PC-9 (cell line): ENCODE measurements around the gene SLC5A1.

Experiments used
- CTCF ChIP-seq: fragments of 200-600 bp; sonication (generic); conservative IDR thresholded peaks from 2 replicates; pipeline ENCODE4 v1.6.1; 2017; ENCODE audit warnings: mixed run types, antibody characterized with exemption, mild to moderate bottlenecking, moderate library complexity
- EZH2 ChIP-seq: fragments of 200-600 bp; sonication (generic); IDR thresholded peaks from 2 replicates; pipeline ENCODE4 v1.8.0; 2017; ENCODE audit warnings: antibody characterized with exemption, low read depth

GRCh38 chr22:32122899-32123298, 79.8 kb downstream of the SLC5A1 start:
- TF ChIP-seq EZH2 = no peak
- no peak for TF ChIP-seq CTCF
